ENCODE results near the gene PGR. TPM values are rescaled to one million over a fixed set of nuclear protein-coding genes. Genes with fewer than 3 reads are reported as not detected.

PGR gene
- total RNA-seq, 1 experiment from 2014 or later = not detected

- POLR2A ChIA-PET (ENCODE audit: unreplicated experiment) = no interaction called here
- intact Hi-C loops (cut with micrococcal nuclease) = no loop called here
- Histone ChIP-seq H2AFZ (ENCODE audit: low read length) (no peak overlapping the region), H3K9me2 (replicated peaks; ENCODE audit: low read length) (no peaks in the 10 kb centered on the region), H3K36me3 (ENCODE audit: low read depth, low read length) (no peaks in the 10 kb centered on the region), H3K79me2 (ENCODE audit: low read length) (no peaks in the 10 kb centered on the region), H3K4me2 (ENCODE audit: low read length) (no peak overlapping the region), H3F3A (ENCODE audit: low read length, unreplicated experiment) (peaks cover 4% of the 10 kb centered on the region), H3K4me3 (ENCODE audit: low read length) (no peak overlapping the region), H3K4me1 (ENCODE audit: insufficient read depth, low read length) (peaks cover 15% of the 10 kb centered on the region), H3K27me3 (ENCODE audit: low read length) (no peaks in the 10 kb centered on the region), H4K20me1 (ENCODE audit: low read length) (no peaks in the 10 kb centered on the region), H3K27ac (ENCODE audit: low read length) (no peak overlapping the region), H3K9me3 (ENCODE audit: low read length) (no peaks in the 10 kb centered on the region), H3K9ac (ENCODE audit: low read length) (no peak overlapping the region)
- ATAC-seq = no peak
- no TSS peak for BruUV-seq (replicated peaks)
- no peak for DNase-seq
- no peak for TF ChIP-seq CTCF (conservative IDR thresholded peaks at IDR 0.05; ENCODE audit: low read depth, low read length)
- TF ChIP-seq EZH2 (IDR thresholded peaks at IDR 0.05; ENCODE audit: low read length, unreplicated experiment) = no peak
- TF ChIP-seq EZH2phosphoT487 (IDR thresholded peaks at IDR 0.05; ENCODE audit: borderline replicate concordance, low read length) = no peak
- CTCF ChIA-PET = no interaction called here
These were observed 38.8 kb downstream of the PGR start for GRCh38 chr11:101090679-101091270.

- ChIA-PET POLR2A (ENCODE audit: unreplicated experiment) (no interaction called here), CTCF (no interaction called here)
- Histone ChIP-seq H3K9me2 (replicated peaks; ENCODE audit: low read length) (0 out of 2 replicates have a peak, but pooled peaks cover 4% of the 10 kb centered on the region), H3K27ac (ENCODE audit: low read length) (no peak overlapping the region), H3K9ac (ENCODE audit: low read length) (no peak overlapping the region), H3K4me1 (ENCODE audit: insufficient read depth, low read length) (peaks cover 5% of the 10 kb centered on the region; the same call in 1 of the 2 replicates), H3K4me2 (ENCODE audit: low read length) (no peak overlapping the region), H2AFZ (ENCODE audit: low read length) (no peak overlapping the region), H3K79me2 (ENCODE audit: low read length) (no peaks in the 10 kb centered on the region), H3K27me3 (ENCODE audit: low read length) (no peaks in the 10 kb centered on the region; the same call in 1 of the 2 replicates), H3K9me3 (ENCODE audit: low read length) (no peaks in the 10 kb centered on the region), H3F3A (ENCODE audit: low read length, unreplicated experiment) (no peaks in the 10 kb centered on the region), H3K36me3 (ENCODE audit: low read depth, low read length) (no peaks in the 10 kb centered on the region), H4K20me1 (ENCODE audit: low read length) (no peaks in the 10 kb centered on the region), H3K4me3 (ENCODE audit: low read length) (no peak overlapping the region)
- no peak for DNase-seq
- BruUV-seq (replicated peaks) = no TSS peak
- intact Hi-C loops (cut with micrococcal nuclease) = no loop called here
- ATAC-seq = no peak
- TF ChIP-seq EZH2phosphoT487 (IDR thresholded peaks at IDR 0.05; ENCODE audit: borderline replicate concordance, low read length) (no peak), EZH2 (IDR thresholded peaks at IDR 0.05; ENCODE audit: low read length, unreplicated experiment) (no peak), CTCF (conservative IDR thresholded peaks at IDR 0.05; ENCODE audit: low read depth, low read length) (no peak)
These were observed 46.3 kb downstream of the PGR start for GRCh38 chr11:101083335-101083734.

- Histone ChIP-seq H3K79me2 (ENCODE audit: low read length) (no peaks in the 10 kb centered on the region), H4K20me1 (ENCODE audit: low read length) (no peaks in the 10 kb centered on the region), H3K9ac (ENCODE audit: low read length) (no peak overlapping the region), H3K4me1 (ENCODE audit: insufficient read depth, low read length) (peaks cover 5% of the 10 kb centered on the region; the same call in 1 of the 2 replicates), H2AFZ (ENCODE audit: low read length) (no peak overlapping the region), H3K4me3 (ENCODE audit: low read length) (no peak overlapping the region), H3K4me2 (ENCODE audit: low read length) (no peak overlapping the region), H3K36me3 (ENCODE audit: low read depth, low read length) (no peaks in the 10 kb centered on the region), H3K9me2 (replicated peaks; ENCODE audit: low read length) (0 out of 2 replicates have a peak, but pooled peaks cover 4% of the 10 kb centered on the region), H3K27me3 (ENCODE audit: low read length) (no peaks in the 10 kb centered on the region; the same call in 1 of the 2 replicates), H3K27ac (ENCODE audit: low read length) (no peak overlapping the region), H3F3A (ENCODE audit: low read length, unreplicated experiment) (no peaks in the 10 kb centered on the region), H3K9me3 (ENCODE audit: low read length) (no peaks in the 10 kb centered on the region)
- DNase-seq = no peak
- no peak for ATAC-seq
- intact Hi-C loops (cut with micrococcal nuclease) = no loop called here
- TF ChIP-seq CTCF (conservative IDR thresholded peaks at IDR 0.05; ENCODE audit: low read depth, low read length) (no peak), EZH2phosphoT487 (IDR thresholded peaks at IDR 0.05; ENCODE audit: borderline replicate concordance, low read length) (no peak), EZH2 (IDR thresholded peaks at IDR 0.05; ENCODE audit: low read length, unreplicated experiment) (no peak)
- CTCF ChIA-PET = no interaction called here
- POLR2A ChIA-PET (ENCODE audit: unreplicated experiment) = no interaction called here
- no TSS peak for BruUV-seq (replicated peaks)
These were observed 46.8 kb downstream of the PGR start for GRCh38 chr11:101082813-101083212.
